ENCODE measurements around the gene PRKG1.
"Not testable (repeated sequence)": the region's sequence is repeated elsewhere in the genome, so short reads cannot be mapped to it uniquely, and the experiment has no call there.

Gene PRKG1

DNA sequence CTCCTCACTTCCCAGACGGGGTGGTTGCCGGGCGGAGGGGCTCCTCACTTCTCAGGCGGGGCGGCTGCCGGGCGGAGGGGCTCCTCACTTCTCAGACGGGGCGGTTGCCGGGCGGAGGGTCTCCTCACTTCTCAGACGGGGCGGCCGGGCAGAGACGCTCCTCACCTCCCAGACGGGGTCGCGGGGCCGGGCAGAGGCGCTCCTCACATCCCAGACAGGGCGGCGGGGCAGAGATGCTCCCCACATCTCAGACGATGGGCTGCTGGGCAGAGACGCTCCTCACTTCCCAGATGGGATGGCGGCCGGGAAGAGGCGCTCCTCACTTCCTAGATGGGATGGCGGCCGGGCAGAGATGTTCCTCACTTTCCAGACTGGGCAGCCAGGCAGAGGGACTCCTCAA, 318.7 kb downstream of the PRKG1 start:
- not testable (repeated sequence) for H2BK120ac ChIP-seq (ENCODE audit: low read depth, low read length); H3K36me3 ChIP-seq (ENCODE audit: control insufficient read depth, insufficient read depth, low read length); H3K79me1 ChIP-seq (ENCODE audit: low read length); H3K4me2 ChIP-seq (ENCODE audit: low read length); H3K4me3 ChIP-seq (ENCODE audit: low read length); H3K4ac ChIP-seq (ENCODE audit: low read depth, low read length); H3K79me2 ChIP-seq (ENCODE audit: control insufficient read depth, insufficient read depth, low read length); H2AK5ac ChIP-seq (ENCODE audit: low read length); H3K27me3 ChIP-seq (ENCODE audit: insufficient read depth, low read length, poor library complexity); H3K56ac ChIP-seq (ENCODE audit: low read length); H3K23ac ChIP-seq (ENCODE audit: low read length); H3K4me1 ChIP-seq (ENCODE audit: control insufficient read depth, low read depth, low read length); H4K8ac ChIP-seq (ENCODE audit: low read depth, low read length); H2BK15ac ChIP-seq (replicated peaks; ENCODE audit: low read depth); H3K27ac ChIP-seq (ENCODE audit: low read depth, low read length); H4K5ac ChIP-seq (ENCODE audit: low read length); H3K9ac ChIP-seq (ENCODE audit: low read length); H2BK5ac ChIP-seq (ENCODE audit: low read length); DNase-seq; H3K18ac ChIP-seq (ENCODE audit: low read length)
- no CpG with 5 or more reads among the region's 29 CpGs for WGBS (ENCODE audit: extremely low coverage, insufficient coverage, low lambda C conversion rate)

DNA sequence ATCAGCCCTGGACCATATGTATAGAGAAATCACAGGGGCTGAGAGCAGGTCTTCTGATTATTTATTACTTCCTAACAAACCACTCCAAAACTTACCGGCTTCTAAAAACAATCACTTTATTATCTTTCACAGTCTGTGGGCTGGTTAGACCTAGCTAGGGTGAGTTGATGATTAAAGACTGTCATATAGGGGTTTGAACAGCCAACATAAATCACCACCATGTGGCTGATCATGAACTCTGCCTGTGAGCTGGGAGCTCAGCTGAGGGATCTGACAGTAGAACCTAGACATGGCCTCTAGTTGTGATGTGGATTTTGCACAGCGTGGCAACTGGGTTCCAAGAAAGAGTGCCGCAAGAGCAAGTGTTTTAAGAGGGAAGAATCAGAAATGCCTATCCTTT, 319.8 kb downstream of the PRKG1 start:
- DNase-seq = no peak
- Histone ChIP-seq H3K18ac (ENCODE audit: low read length) (no peak overlapping the region), H2BK15ac (replicated peaks; ENCODE audit: low read depth) (no peak overlapping the region), H3K79me2 (ENCODE audit: control insufficient read depth, insufficient read depth, low read length) (no peaks in the 10 kb centered on the region), H3K36me3 (ENCODE audit: control insufficient read depth, insufficient read depth, low read length) (no peaks in the 10 kb centered on the region), H2BK120ac (ENCODE audit: low read depth, low read length) (no peak overlapping the region), H3K56ac (ENCODE audit: low read length) (no peak overlapping the region), H3K4me2 (ENCODE audit: low read length) (no peak overlapping the region), H4K8ac (ENCODE audit: low read depth, low read length) (no peak overlapping the region), H3K23ac (ENCODE audit: low read length) (no peak overlapping the region), H2BK5ac (ENCODE audit: low read length) (no peak overlapping the region), H2AK5ac (ENCODE audit: low read length) (no peak overlapping the region), H3K27me3 (ENCODE audit: insufficient read depth, low read length, poor library complexity) (no peaks in the 10 kb centered on the region), H3K9ac (ENCODE audit: low read length) (no peak overlapping the region), H4K5ac (ENCODE audit: low read length) (no peak overlapping the region), H3K4me3 (ENCODE audit: low read length) (no peak overlapping the region), H3K27ac (ENCODE audit: low read depth, low read length) (no peak overlapping the region), H3K79me1 (ENCODE audit: low read length) (no peaks in the 10 kb centered on the region), H3K4ac (ENCODE audit: low read depth, low read length) (no peak overlapping the region), H3K4me1 (ENCODE audit: control insufficient read depth, low read depth, low read length) (no peaks in the 10 kb centered on the region)
- WGBS (ENCODE audit: extremely low coverage, insufficient coverage, low lambda C conversion rate) = no CpG with 5 or more reads among the region's 3 CpGs

DNA sequence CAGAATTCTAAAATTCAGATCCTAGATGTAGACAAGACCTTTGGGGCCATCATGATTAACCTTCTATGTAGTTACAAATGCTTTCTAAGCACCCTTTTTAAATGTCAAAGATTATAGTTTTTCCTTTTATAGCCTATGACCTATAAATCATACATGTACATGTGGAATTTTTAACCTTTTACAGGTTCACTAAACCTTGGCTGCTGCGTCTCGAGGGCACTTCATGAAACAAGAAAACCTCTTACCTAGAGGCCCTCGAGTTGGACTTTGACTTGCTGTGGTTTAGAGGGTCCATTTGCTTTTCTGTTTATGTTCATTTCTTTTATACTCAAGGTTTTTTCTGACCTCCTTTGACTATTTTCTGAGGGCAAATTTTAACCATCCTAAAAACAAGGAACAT, 323.0 kb downstream of the PRKG1 start:
- Histone ChIP-seq H3K4ac (ENCODE audit: low read depth, low read length) (no peak overlapping the region), H3K4me2 (ENCODE audit: low read length) (no peak overlapping the region), H2BK120ac (ENCODE audit: low read depth, low read length) (no peak overlapping the region), H2AK5ac (ENCODE audit: low read length) (no peak overlapping the region), H3K18ac (ENCODE audit: low read length) (no peak overlapping the region), H3K9ac (ENCODE audit: low read length) (no peak overlapping the region), H3K23ac (ENCODE audit: low read length) (no peak overlapping the region), H3K79me1 (ENCODE audit: low read length) (no peaks in the 10 kb centered on the region), H4K5ac (ENCODE audit: low read length) (no peak overlapping the region), H3K56ac (ENCODE audit: low read length) (no peak overlapping the region), H2BK5ac (ENCODE audit: low read length) (no peak overlapping the region), H3K4me3 (ENCODE audit: low read length) (no peak overlapping the region), H3K27me3 (ENCODE audit: insufficient read depth, low read length, poor library complexity) (no peaks in the 10 kb centered on the region), H3K36me3 (ENCODE audit: control insufficient read depth, insufficient read depth, low read length) (no peaks in the 10 kb centered on the region), H3K4me1 (ENCODE audit: control insufficient read depth, low read depth, low read length) (no peaks in the 10 kb centered on the region), H3K27ac (ENCODE audit: low read depth, low read length) (no peak overlapping the region), H2BK15ac (replicated peaks; ENCODE audit: low read depth) (no peak overlapping the region), H4K8ac (ENCODE audit: low read depth, low read length) (no peak overlapping the region), H3K79me2 (ENCODE audit: control insufficient read depth, insufficient read depth, low read length) (no peaks in the 10 kb centered on the region)
- no CpG with 5 or more reads among the region's 3 CpGs for WGBS (ENCODE audit: extremely low coverage, insufficient coverage, low lambda C conversion rate)
- no peak for DNase-seq

DNA sequence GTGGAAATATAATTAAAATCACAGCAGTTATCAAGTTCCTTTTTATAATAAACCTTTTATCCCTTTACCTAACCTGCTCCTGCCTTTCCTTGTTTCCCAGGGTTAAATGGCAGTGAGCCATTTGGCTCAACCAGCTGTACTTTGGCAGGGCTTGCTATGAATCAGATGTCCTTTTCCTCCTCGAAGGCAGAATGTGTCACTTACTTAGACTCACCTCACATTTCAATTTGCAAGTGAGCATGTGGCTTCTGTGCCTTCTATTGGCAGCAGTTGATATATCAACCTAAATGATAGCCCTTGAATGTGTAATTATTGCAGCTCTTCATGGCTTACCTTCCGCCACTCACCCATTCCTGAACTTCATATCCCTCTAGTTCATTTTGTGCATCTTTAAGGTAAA, 323.4 kb downstream of the PRKG1 start:
- H3K56ac ChIP-seq (ENCODE audit: low read length) = no peak overlapping the region
- no peaks in the 10 kb centered on the region for H3K79me1 ChIP-seq (ENCODE audit: low read length)
- H3K9ac ChIP-seq (ENCODE audit: low read length) = no peak overlapping the region
- H3K4me1 ChIP-seq (ENCODE audit: control insufficient read depth, low read depth, low read length) = no peaks in the 10 kb centered on the region
- H3K27me3 ChIP-seq (ENCODE audit: insufficient read depth, low read length, poor library complexity) = no peaks in the 10 kb centered on the region
- no peak overlapping the region for H3K4me3 ChIP-seq (ENCODE audit: low read length)
- H3K23ac ChIP-seq (ENCODE audit: low read length) = no peak overlapping the region
- no peak overlapping the region for H4K5ac ChIP-seq (ENCODE audit: low read length)
- no peak overlapping the region for H4K8ac ChIP-seq (ENCODE audit: low read depth, low read length)
- H3K36me3 ChIP-seq (ENCODE audit: control insufficient read depth, insufficient read depth, low read length) = no peaks in the 10 kb centered on the region
- H2BK5ac ChIP-seq (ENCODE audit: low read length) = no peak overlapping the region
- H3K18ac ChIP-seq (ENCODE audit: low read length) = no peak overlapping the region
- no peak overlapping the region for H2BK15ac ChIP-seq (replicated peaks; ENCODE audit: low read depth)
- H2AK5ac ChIP-seq (ENCODE audit: low read length) = no peak overlapping the region
- no peak overlapping the region for H3K4me2 ChIP-seq (ENCODE audit: low read length)
- no peak overlapping the region for H3K27ac ChIP-seq (ENCODE audit: low read depth, low read length)
- no peak overlapping the region for H3K4ac ChIP-seq (ENCODE audit: low read depth, low read length)
- no peak overlapping the region for H2BK120ac ChIP-seq (ENCODE audit: low read depth, low read length)
- no CpG with 5 or more reads among the region's 2 CpGs for WGBS (ENCODE audit: extremely low coverage, insufficient coverage, low lambda C conversion rate)
- no peaks in the 10 kb centered on the region for H3K79me2 ChIP-seq (ENCODE audit: control insufficient read depth, insufficient read depth, low read length)
- no peak for DNase-seq

DNA sequence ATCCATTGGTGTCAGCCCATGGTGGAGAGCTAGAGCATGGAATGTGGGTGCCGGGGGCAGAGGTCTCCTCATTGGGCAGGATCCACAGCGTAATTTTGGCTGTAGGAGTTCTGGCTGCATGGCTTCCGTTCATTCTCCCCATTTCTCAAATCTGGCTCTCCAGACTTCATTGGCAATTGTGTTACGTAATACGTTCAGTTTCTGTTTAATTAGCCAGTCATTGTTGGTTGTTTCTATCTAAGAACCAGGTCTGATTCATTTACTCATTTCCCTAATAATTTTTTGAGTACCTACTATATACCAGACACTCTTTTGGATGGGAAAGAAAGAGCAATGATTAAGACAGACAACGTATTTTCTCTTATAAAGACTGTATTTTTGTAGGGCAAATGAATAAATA, 325.6 kb downstream of the PRKG1 start:
- no peaks in the 10 kb centered on the region for H3K79me1 ChIP-seq (ENCODE audit: low read length)
- H3K18ac ChIP-seq (ENCODE audit: low read length) = no peak overlapping the region
- WGBS (ENCODE audit: extremely low coverage, insufficient coverage, low lambda C conversion rate) = no CpG with 5 or more reads among the region's 6 CpGs
- H3K23ac ChIP-seq (ENCODE audit: low read length) = no peak overlapping the region
- DNase-seq = no peak
- no peak overlapping the region for H2AK5ac ChIP-seq (ENCODE audit: low read length)
- no peak overlapping the region for H3K56ac ChIP-seq (ENCODE audit: low read length)
- no peak overlapping the region for H2BK5ac ChIP-seq (ENCODE audit: low read length)
- no peak overlapping the region for H2BK15ac ChIP-seq (replicated peaks; ENCODE audit: low read depth)
- H3K4me2 ChIP-seq (ENCODE audit: low read length) = no peak overlapping the region
- no peaks in the 10 kb centered on the region for H3K27me3 ChIP-seq (ENCODE audit: insufficient read depth, low read length, poor library complexity)
- H2BK120ac ChIP-seq (ENCODE audit: low read depth, low read length) = no peak overlapping the region
- H3K79me2 ChIP-seq (ENCODE audit: control insufficient read depth, insufficient read depth, low read length) = no peaks in the 10 kb centered on the region
- no peak overlapping the region for H4K8ac ChIP-seq (ENCODE audit: low read depth, low read length)
- no peak overlapping the region for H4K5ac ChIP-seq (ENCODE audit: low read length)
- H3K4me3 ChIP-seq (ENCODE audit: low read length) = no peak overlapping the region
- H3K4ac ChIP-seq (ENCODE audit: low read depth, low read length) = no peak overlapping the region
- no peaks in the 10 kb centered on the region for H3K36me3 ChIP-seq (ENCODE audit: control insufficient read depth, insufficient read depth, low read length)
- H3K9ac ChIP-seq (ENCODE audit: low read length) = no peak overlapping the region
- H3K27ac ChIP-seq (ENCODE audit: low read depth, low read length) = no peak overlapping the region
- H3K4me1 ChIP-seq (ENCODE audit: control insufficient read depth, low read depth, low read length) = no peaks in the 10 kb centered on the region

DNA sequence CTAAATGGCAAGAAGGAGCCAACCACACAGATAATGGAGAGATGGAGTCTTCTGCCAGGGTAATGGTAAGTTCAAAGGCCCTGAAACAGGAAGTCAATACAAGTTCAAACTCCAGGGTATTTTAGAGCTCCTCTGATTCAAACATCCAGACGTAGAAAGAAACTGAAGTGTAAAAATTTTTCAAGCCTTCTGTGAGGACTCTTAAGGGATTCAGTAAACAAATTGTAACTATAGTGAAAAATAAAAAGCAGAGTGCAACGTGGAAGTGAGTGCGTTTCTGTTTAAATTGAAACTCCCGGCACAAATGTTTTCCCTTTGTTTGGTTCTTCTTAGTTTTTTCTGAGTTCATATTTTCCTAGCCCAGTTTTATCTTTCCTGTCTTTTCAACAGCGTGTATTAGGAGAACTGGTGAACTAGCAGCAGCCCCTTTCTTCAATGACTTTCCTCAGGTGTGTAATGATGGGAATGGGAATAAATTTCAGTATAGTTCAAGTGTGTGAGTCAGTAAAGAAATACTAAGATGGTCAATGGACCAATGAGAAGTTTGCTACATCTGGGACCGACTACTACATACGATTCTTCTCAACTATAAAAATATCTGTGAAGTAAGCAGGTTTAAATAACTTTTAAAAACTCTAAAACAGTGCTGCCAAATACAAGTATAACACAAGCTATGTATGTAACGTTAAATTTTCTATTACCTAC, 326.3 kb downstream of the PRKG1 start:
- 100% methylated on average over 1 of the region's 8 CpGs for WGBS (ENCODE audit: extremely low coverage, insufficient coverage, low lambda C conversion rate)
- H3K27ac ChIP-seq (ENCODE audit: low read depth, low read length) = no peak overlapping the region

More for the DNA sequence above, 326.3 kb downstream of the PRKG1 start:
- Histone ChIP-seq H4K8ac (ENCODE audit: low read depth, low read length) (no peak overlapping the region), H3K4me2 (ENCODE audit: low read length) (no peak overlapping the region), H2BK5ac (ENCODE audit: low read length) (no peak overlapping the region), H2BK120ac (ENCODE audit: low read depth, low read length) (no peak overlapping the region), H3K4me3 (ENCODE audit: low read length) (no peak overlapping the region), H3K79me1 (ENCODE audit: low read length) (no peaks in the 10 kb centered on the region), H3K9ac (ENCODE audit: low read length) (no peak overlapping the region), H3K23ac (ENCODE audit: low read length) (no peak overlapping the region), H3K79me2 (ENCODE audit: control insufficient read depth, insufficient read depth, low read length) (no peaks in the 10 kb centered on the region), H3K27me3 (ENCODE audit: insufficient read depth, low read length, poor library complexity) (no peaks in the 10 kb centered on the region), H2AK5ac (ENCODE audit: low read length) (no peak overlapping the region), H3K56ac (ENCODE audit: low read length) (no peak overlapping the region), H3K4me1 (ENCODE audit: control insufficient read depth, low read depth, low read length) (no peaks in the 10 kb centered on the region), H3K36me3 (ENCODE audit: control insufficient read depth, insufficient read depth, low read length) (no peaks in the 10 kb centered on the region), H3K4ac (ENCODE audit: low read depth, low read length) (no peak overlapping the region), H3K18ac (ENCODE audit: low read length) (no peak overlapping the region), H2BK15ac (replicated peaks; ENCODE audit: low read depth) (no peak overlapping the region), H4K5ac (ENCODE audit: low read length) (no peak overlapping the region)
- no peak for DNase-seq
